HEK293 (cell line): ENCODE data around the gene MSH6.

ENCODE experiments used
- EGR2 ChIP-seq: fragments of 450-650 bp; formaldehyde crosslinking; IDR thresholded peaks from 2 replicates; pipeline ENCODE4 v1.5.1; 2016; ENCODE audit warnings: low read depth, missing biosample characterization, missing genetic modification characterization
- FEZF1 ChIP-seq: fragments of 450-650 bp; formaldehyde crosslinking; IDR thresholded peaks from 2 replicates; pipeline ENCODE4 v1.5.1; 2016; ENCODE audit warnings: missing biosample characterization, missing genetic modification characterization
- GLI2 ChIP-seq: fragments of 450-650 bp; formaldehyde crosslinking; IDR thresholded peaks from 2 replicates; pipeline ENCODE4; 2017; ENCODE audit warnings: missing biosample characterization, missing genetic modification characterization, low read depth, borderline replicate concordance
- HOXA7 ChIP-seq: sonication (generic); formaldehyde crosslinking; IDR thresholded peaks from 2 replicates; pipeline ENCODE4 v1.8.1; 2022; ENCODE audit warnings: missing genetic modification reagents, borderline replicate concordance
- PRDM1 ChIP-seq: fragments of 450-650 bp; formaldehyde crosslinking; IDR thresholded peaks from 2 replicates; pipeline ENCODE4; 2016; ENCODE audit warnings: missing biosample characterization, missing genetic modification characterization
- SP2 ChIP-seq: fragments of 450-650 bp; formaldehyde crosslinking; IDR thresholded peaks from 2 replicates; pipeline ENCODE4 v1.5.1; 2016; ENCODE audit warnings: missing biosample characterization, missing genetic modification characterization
- WT1 ChIP-seq: fragments of 450-650 bp; formaldehyde crosslinking; IDR thresholded peaks from 2 replicates; pipeline ENCODE4 v1.5.1; 2016; ENCODE audit warnings: missing biosample characterization, missing genetic modification characterization
- ZFP37 ChIP-seq: fragments of 450-650 bp; formaldehyde crosslinking; IDR thresholded peaks from 2 replicates; pipeline ENCODE4 v1.5.1; 2016; ENCODE audit warnings: missing biosample characterization, missing genetic modification characterization
- ZNF112 ChIP-seq: fragments of 450-650 bp; formaldehyde crosslinking; IDR thresholded peaks from 2 replicates; pipeline ENCODE4 v1.5.0; 2017; ENCODE audit warnings: missing biosample characterization, missing genetic modification characterization
- ZNF121 ChIP-seq: fragments of 450-650 bp; formaldehyde crosslinking; IDR thresholded peaks from 2 replicates; pipeline ENCODE4 v1.5.1; 2016; ENCODE audit warnings: missing biosample characterization, missing genetic modification characterization
- ZNF133 ChIP-seq: fragments of 450-650 bp; formaldehyde crosslinking; IDR thresholded peaks from 2 replicates; pipeline ENCODE4 v1.5.1; 2016; ENCODE audit warnings: missing biosample characterization, missing genetic modification characterization
- ZNF157 ChIP-seq: fragments of 450-650 bp; formaldehyde crosslinking; IDR thresholded peaks from 2 replicates; pipeline ENCODE4 v1.5.1; 2016; ENCODE audit warnings: missing biosample characterization, missing genetic modification characterization
- ZNF16 ChIP-seq: fragments of 450-650 bp; formaldehyde crosslinking; IDR thresholded peaks from 2 replicates; pipeline ENCODE4 v1.5.1; 2016; ENCODE audit warnings: low read depth, missing biosample characterization, missing genetic modification characterization
- ZNF19 ChIP-seq: fragments of 450-650 bp; formaldehyde crosslinking; IDR thresholded peaks from 2 replicates; pipeline ENCODE4; 2016; ENCODE audit warnings: missing biosample characterization, missing genetic modification characterization, low read depth
- ZNF335 ChIP-seq: fragments of 450-650 bp; formaldehyde crosslinking; conservative IDR thresholded peaks from 2 replicates; pipeline ENCODE4 v1.5.1; 2016; ENCODE audit warnings: missing biosample characterization, missing genetic modification characterization
- ZNF404 ChIP-seq: fragments of 450-650 bp; formaldehyde crosslinking; IDR thresholded peaks from 2 replicates; pipeline ENCODE4 v1.5.1; 2017; ENCODE audit warnings: missing biosample characterization, missing genetic modification characterization
- ZNF426 ChIP-seq: fragments of 450-650 bp; formaldehyde crosslinking; IDR thresholded peaks from 2 replicates; pipeline ENCODE4 v1.5.1; 2017; ENCODE audit warnings: missing biosample characterization, missing genetic modification characterization, mild to moderate bottlenecking, inconsistent platforms, moderate library complexity
- ZNF433 ChIP-seq: fragments of 450-650 bp; formaldehyde crosslinking; IDR thresholded peaks from 2 replicates; pipeline ENCODE4 v1.5.1; 2016; ENCODE audit warnings: missing biosample characterization, missing genetic modification characterization, low read depth
- ZNF473 ChIP-seq: fragments of 450-650 bp; formaldehyde crosslinking; IDR thresholded peaks from 2 replicates; pipeline ENCODE4 v1.5.1; 2017; ENCODE audit warnings: missing biosample characterization, missing genetic modification characterization
- ZNF514 ChIP-seq: fragments of 450-650 bp; formaldehyde crosslinking; IDR thresholded peaks from 2 replicates; pipeline ENCODE4 v1.5.1; 2016; ENCODE audit warnings: missing biosample characterization, missing genetic modification characterization
- ZNF548 ChIP-seq: fragments of 450-650 bp; formaldehyde crosslinking; IDR thresholded peaks from 2 replicates; pipeline ENCODE4 v1.5.1; 2016; ENCODE audit warnings: missing biosample characterization, missing genetic modification characterization
- ZNF610 ChIP-seq: fragments of 450-650 bp; formaldehyde crosslinking; IDR thresholded peaks from 2 replicates; pipeline ENCODE4 v1.5.1; 2016; ENCODE audit warnings: missing biosample characterization, missing genetic modification characterization, borderline replicate concordance
- ZNF747 ChIP-seq: fragments of 450-650 bp; formaldehyde crosslinking; IDR thresholded peaks from 2 replicates; pipeline ENCODE4 v1.5.1; 2016; ENCODE audit warnings: missing biosample characterization, missing genetic modification characterization
- TF ChIP-seq, protein P1 (sequence below): fragments of 450-650 bp; formaldehyde crosslinking; IDR thresholded peaks from 2 replicates; pipeline ENCODE4 v1.5.1; 2016; ENCODE audit warnings: missing biosample characterization, missing genetic modification characterization
- TF ChIP-seq, protein P2 (sequence below): fragments of 450-650 bp; IDR thresholded peaks from 2 replicates; pipeline ENCODE4 v1.5.1; 2018; ENCODE audit warnings: missing biosample characterization, mild to moderate bottlenecking, missing genetic modification characterization
- TF ChIP-seq, protein P3 (sequence below): fragments of 450-650 bp; formaldehyde crosslinking; IDR thresholded peaks from 2 replicates; pipeline ENCODE4 v1.5.1; 2016; ENCODE audit warnings: missing biosample characterization, missing genetic modification characterization
- TF ChIP-seq, protein P4 (sequence below): fragments of 450-650 bp; formaldehyde crosslinking; IDR thresholded peaks from 2 replicates; pipeline ENCODE4 v1.5.1; 2016; ENCODE audit warnings: missing biosample characterization, missing genetic modification characterization, low read depth
- TF ChIP-seq, protein P5 (sequence below): fragments of 450-650 bp; formaldehyde crosslinking; IDR thresholded peaks from 2 replicates; pipeline ENCODE4 v1.5.1; 2016; ENCODE audit warnings: missing biosample characterization, missing genetic modification characterization
- TF ChIP-seq, protein P6 (sequence below): fragments of 450-650 bp; formaldehyde crosslinking; IDR thresholded peaks from 2 replicates; pipeline ENCODE4 v1.5.1; 2016; ENCODE audit warnings: missing biosample characterization, missing genetic modification characterization

The MSH6 gene

DNA sequence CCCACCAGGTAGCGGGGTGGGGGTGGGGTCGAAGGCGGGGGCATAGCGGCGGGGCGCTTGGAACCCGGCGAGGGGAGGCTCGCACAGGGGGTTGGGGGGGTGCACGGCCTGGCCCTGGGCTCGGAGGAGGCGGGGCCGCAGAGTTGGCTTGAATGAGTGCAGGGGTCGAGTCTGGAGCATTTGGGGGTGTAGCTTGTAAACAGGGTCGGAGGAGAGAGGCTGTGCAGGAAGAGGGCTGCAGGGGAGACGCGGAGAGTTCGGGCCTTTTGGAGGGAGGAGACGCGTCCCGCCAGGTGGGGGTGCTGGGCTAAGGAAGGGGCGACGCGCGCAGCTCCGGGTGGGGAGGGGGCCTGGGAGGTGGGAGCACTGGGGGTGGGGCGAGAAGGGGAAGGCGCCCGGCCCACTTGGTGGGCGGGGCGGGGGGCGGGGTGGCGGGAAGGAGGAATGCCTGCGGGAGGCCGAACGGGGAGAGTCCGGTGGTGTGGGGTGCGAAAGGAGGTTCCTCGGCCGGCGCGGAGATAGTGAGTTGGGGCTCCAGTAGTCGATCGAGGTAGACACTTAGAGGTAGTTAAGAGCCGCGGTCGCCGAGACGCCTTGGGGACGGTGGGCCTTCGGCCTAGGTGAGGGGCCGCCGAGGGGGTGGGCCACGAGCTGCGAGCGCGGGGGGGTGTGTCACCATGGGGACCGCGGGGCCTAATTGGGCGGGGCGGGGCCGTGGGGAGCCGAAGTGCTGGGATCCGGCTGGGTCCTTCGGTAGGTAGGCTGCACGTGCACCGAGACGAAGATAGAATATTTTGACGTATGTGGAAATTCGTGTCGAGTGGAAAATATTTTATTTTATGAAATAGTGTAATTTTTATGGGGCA, 774 bp downstream of the MSH6 start (continued):
- TF ChIP-seq, protein P1, sequence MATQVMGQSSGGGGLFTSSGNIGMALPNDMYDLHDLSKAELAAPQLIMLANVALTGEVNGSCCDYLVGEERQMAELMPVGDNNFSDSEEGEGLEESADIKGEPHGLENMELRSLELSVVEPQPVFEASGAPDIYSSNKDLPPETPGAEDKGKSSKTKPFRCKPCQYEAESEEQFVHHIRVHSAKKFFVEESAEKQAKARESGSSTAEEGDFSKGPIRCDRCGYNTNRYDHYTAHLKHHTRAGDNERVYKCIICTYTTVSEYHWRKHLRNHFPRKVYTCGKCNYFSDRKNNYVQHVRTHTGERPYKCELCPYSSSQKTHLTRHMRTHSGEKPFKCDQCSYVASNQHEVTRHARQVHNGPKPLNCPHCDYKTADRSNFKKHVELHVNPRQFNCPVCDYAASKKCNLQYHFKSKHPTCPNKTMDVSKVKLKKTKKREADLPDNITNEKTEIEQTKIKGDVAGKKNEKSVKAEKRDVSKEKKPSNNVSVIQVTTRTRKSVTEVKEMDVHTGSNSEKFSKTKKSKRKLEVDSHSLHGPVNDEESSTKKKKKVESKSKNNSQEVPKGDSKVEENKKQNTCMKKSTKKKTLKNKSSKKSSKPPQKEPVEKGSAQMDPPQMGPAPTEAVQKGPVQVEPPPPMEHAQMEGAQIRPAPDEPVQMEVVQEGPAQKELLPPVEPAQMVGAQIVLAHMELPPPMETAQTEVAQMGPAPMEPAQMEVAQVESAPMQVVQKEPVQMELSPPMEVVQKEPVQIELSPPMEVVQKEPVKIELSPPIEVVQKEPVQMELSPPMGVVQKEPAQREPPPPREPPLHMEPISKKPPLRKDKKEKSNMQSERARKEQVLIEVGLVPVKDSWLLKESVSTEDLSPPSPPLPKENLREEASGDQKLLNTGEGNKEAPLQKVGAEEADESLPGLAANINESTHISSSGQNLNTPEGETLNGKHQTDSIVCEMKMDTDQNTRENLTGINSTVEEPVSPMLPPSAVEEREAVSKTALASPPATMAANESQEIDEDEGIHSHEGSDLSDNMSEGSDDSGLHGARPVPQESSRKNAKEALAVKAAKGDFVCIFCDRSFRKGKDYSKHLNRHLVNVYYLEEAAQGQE (tag by site-specific recombination), result no peak
- TF ChIP-seq ZNF473 (no peak), ZNF121 (tag by site-specific recombination) (no peak), ZNF433 (tag by site-specific recombination) (no peak), ZNF548 (tag by site-specific recombination) (no peak), ZNF404 (tag by site-specific recombination) (no peak), ZNF157 (tag by site-specific recombination) (no peak), SP2 (tag by site-specific recombination) (peak; percentile 60), ZNF747 (no peak), WT1 (tag by site-specific recombination) (no peak), PRDM1 (tag by site-specific recombination) (no peak), ZNF112 (tag by site-specific recombination) (no peak), ZNF19 (no peak), ZNF335 (peak; percentile 51), ZNF133 (tag by site-specific recombination) (no peak), ZFP37 (tag by site-specific recombination) (0 out of 2 replicates have a peak, but pooled peaks have one; percentile 1), ZNF426 (tag by site-specific recombination) (no peak), HOXA7 (CRISPR knock-in tag) (no peak), ZNF514 (tag by site-specific recombination) (no peak), FEZF1 (tag by site-specific recombination) (no peak), ZNF16 (tag by site-specific recombination) (no peak), GLI2 (tag by site-specific recombination) (no peak), ZNF610 (tag by site-specific recombination) (no peak), EGR2 (tag by site-specific recombination) (0 out of 2 replicates have a peak, but pooled peaks have one; percentile 5)
- TF ChIP-seq, protein P2, sequence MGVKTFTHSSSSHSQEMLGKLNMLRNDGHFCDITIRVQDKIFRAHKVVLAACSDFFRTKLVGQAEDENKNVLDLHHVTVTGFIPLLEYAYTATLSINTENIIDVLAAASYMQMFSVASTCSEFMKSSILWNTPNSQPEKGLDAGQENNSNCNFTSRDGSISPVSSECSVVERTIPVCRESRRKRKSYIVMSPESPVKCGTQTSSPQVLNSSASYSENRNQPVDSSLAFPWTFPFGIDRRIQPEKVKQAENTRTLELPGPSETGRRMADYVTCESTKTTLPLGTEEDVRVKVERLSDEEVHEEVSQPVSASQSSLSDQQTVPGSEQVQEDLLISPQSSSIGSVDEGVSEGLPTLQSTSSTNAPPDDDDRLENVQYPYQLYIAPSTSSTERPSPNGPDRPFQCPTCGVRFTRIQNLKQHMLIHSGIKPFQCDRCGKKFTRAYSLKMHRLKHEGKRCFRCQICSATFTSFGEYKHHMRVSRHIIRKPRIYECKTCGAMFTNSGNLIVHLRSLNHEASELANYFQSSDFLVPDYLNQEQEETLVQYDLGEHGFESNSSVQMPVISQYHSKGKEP (tag by site-specific recombination), result no peak
- TF ChIP-seq, protein P3, sequence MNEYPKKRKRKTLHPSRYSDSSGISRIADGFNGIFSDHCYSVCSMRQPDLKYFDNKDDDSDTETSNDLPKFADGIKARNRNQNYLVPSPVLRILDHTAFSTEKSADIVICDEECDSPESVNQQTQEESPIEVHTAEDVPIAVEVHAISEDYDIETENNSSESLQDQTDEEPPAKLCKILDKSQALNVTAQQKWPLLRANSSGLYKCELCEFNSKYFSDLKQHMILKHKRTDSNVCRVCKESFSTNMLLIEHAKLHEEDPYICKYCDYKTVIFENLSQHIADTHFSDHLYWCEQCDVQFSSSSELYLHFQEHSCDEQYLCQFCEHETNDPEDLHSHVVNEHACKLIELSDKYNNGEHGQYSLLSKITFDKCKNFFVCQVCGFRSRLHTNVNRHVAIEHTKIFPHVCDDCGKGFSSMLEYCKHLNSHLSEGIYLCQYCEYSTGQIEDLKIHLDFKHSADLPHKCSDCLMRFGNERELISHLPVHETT, result no peak
- TF ChIP-seq, protein P4, sequence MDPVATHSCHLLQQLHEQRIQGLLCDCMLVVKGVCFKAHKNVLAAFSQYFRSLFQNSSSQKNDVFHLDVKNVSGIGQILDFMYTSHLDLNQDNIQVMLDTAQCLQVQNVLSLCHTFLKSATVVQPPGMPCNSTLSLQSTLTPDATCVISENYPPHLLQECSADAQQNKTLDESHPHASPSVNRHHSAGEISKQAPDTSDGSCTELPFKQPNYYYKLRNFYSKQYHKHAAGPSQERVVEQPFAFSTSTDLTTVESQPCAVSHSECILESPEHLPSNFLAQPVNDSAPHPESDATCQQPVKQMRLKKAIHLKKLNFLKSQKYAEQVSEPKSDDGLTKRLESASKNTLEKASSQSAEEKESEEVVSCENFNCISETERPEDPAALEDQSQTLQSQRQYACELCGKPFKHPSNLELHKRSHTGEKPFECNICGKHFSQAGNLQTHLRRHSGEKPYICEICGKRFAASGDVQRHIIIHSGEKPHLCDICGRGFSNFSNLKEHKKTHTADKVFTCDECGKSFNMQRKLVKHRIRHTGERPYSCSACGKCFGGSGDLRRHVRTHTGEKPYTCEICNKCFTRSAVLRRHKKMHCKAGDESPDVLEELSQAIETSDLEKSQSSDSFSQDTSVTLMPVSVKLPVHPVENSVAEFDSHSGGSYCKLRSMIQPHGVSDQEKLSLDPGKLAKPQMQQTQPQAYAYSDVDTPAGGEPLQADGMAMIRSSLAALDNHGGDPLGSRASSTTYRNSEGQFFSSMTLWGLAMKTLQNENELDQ, result no peak
- TF ChIP-seq, protein P5, sequence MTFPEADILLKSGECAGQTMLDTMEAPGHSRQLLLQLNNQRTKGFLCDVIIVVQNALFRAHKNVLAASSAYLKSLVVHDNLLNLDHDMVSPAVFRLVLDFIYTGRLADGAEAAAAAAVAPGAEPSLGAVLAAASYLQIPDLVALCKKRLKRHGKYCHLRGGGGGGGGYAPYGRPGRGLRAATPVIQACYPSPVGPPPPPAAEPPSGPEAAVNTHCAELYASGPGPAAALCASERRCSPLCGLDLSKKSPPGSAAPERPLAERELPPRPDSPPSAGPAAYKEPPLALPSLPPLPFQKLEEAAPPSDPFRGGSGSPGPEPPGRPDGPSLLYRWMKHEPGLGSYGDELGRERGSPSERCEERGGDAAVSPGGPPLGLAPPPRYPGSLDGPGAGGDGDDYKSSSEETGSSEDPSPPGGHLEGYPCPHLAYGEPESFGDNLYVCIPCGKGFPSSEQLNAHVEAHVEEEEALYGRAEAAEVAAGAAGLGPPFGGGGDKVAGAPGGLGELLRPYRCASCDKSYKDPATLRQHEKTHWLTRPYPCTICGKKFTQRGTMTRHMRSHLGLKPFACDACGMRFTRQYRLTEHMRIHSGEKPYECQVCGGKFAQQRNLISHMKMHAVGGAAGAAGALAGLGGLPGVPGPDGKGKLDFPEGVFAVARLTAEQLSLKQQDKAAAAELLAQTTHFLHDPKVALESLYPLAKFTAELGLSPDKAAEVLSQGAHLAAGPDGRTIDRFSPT (tag by site-specific recombination), result no peak
- TF ChIP-seq, protein P6, sequence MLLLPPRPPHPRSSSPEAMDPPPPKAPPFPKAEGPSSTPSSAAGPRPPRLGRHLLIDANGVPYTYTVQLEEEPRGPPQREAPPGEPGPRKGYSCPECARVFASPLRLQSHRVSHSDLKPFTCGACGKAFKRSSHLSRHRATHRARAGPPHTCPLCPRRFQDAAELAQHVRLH (tag by site-specific recombination), result no peak
